ENCODE data around the gene FBXW10. TPM values are rescaled to one million over a fixed set of nuclear protein-coding genes. Genes with fewer than 3 reads are reported as not detected.
"Not testable (repeated sequence)": the region's sequence is repeated elsewhere in the genome, so short reads cannot be mapped to it uniquely, and the experiment has no call there.

Gene FBXW10
- total RNA-seq, 2 experiments from 2014 or later, result 0.19 TPM; not detected in 1

DNA sequence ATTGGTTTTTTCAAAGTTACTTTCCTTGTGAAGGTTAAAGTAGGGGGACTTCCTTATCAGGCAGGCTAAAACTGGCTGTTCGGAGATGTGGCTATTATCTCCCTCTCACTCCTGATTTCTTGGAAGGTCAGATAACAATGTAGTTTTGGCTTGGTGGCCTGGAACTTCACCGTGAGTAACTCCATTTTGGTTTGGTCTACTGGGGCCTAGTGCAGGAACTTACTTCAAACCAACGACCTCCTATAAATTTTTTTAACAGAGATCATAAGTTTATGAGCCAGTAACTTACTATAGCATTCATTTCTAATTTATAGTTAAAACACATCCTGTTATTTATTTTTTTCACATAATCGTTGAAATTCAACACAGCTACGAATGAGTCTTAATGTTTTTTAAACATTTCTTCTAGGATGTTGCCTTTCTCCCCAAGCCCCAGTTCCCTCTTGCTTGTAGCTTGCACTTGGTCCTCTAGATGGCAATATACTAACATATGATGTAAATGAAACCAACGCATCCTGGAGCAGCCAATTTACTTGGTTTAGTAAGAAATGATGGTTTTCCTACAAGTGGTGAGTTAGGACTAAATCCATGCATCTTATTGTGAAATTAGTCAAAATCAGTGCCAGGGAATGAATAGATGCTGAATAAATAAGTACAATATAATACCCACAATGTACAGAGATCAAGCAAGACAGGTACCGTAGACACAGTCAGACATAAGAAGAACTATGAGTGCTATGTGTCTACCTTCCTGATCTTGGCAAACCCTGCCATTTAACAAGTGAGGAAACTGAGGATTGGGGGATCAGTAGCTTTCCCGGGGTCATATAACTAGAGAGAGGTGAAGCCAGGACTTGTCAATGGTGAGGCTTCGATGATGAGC lies 72.9 kb downstream of the FBXW10 start:
- POLR2A ChIA-PET, result not testable (repeated sequence)
- CTCF ChIA-PET, result interaction anchor here (0.7 kb wide), 1 partner anchor 44 kb away, joined by 3 read pairs; no protein-coding TSS in a partner anchor

DNA sequence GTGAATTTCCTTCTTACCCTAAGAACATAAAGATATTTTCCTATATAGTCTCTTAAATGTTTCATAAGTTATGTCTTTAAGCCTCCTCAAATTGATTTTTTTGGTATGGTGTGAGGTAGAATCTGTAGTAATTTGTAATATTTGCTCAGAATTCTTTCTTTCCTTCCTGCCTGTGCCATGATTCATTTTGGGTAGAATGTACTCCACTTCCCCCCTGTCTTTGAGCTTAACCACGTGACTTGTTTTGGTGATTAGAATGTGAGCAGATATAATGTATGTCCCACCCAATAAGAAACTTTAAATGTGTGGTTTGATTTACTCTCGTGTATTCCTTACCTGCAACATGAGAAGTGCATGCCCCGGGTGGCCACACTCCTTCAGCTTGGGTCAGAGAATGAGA lies 77.6 kb downstream of the FBXW10 start:
- CTCF ChIA-PET, result not testable (repeated sequence)

DNA sequence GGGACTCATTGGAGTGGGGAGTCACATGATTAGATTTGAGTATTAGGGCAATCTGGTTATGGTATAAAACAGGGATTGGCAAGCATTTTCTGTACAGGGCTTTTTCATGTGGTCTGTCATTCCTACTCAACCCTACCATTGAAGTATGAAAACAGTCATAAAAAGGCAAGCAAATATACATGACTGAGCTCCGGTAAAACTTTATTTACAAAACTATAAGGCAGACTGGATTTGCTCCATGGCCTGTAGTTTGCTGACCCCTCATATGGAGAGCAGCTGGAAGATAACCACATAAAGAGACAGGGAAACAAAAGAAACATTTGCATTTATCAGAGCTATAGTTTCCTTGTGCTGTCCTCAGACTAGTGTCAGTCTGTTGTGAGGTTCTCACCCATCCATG lies 83.8 kb downstream of the FBXW10 start:
- POLR2A ChIA-PET, CTCF ChIA-PET: not testable (repeated sequence)

More for the DNA sequence above, 77.6 kb downstream of the FBXW10 start:
- POLR2A ChIA-PET, result not testable (repeated sequence)

Other genes starting within 250 kb of the FBXW10 start
- gene TBC1D28, start 99.7 kb upstream of the FBXW10 start, total RNA-seq, result not detected
- 1 to 10 TPM; 6.0 to 6.2 TPM for gene FOXO3B, start 61.7 kb upstream of the FBXW10 start, total RNA-seq
- gene TVP23B, start 37.1 kb downstream of the FBXW10 start, total RNA-seq, result 10 to 100 TPM; 40.7 to 43.2 TPM
- gene PRPSAP2, start 114.1 kb downstream of the FBXW10 start, total RNA-seq, result 10 to 100 TPM; 60.0 to 60.3 TPM
- gene SLC5A10, start 208.1 kb downstream of the FBXW10 start, total RNA-seq, result not detected